Stimulated activated CD8-positive, alpha-beta memory T cell treated with anti-CD3 and anti-CD28 coated beads, Interleukin-7, amount 100 ng/mL, for 24 hours (primary cell): ENCODE measurements around the gene C9orf78.
"Not testable (repeated sequence)": the region's sequence is repeated elsewhere in the genome, so short reads cannot be mapped to it uniquely, and the experiment has no call there.

ENCODE experiments used
- DNase-seq: peaks from one replicate; pipeline ENCODE4 v3.0.0-alpha.2; 2020; ENCODE audit warnings: low read depth

Gene C9orf78

GRCh38 chr9:129811967-129812363 lies 23.1 kb downstream of the C9orf78 start:
- no peak for DNase-seq

DNA sequence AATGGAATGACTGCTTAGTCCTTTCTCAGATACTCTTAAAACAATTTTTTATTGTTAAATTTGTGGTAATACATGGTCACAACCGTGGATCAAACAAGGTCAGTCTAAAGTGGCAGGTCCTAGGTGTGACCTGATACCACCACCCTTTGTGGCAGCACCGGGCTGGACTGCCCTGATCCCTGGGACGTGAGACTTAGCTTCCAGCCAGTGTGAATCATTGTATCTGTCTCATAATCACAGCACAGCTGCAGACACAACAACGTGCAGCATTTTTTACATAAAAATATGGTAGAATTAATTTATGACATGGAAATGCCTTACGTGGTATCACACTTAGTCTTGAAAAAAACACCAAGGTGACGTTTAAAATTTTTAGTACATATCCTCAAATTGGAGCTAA lies 24.3 kb downstream of the C9orf78 start:
- no peak for DNase-seq

- no peak for DNase-seq
Observed at GRCh38 chr9:129810116-129810515, 25.0 kb downstream of the C9orf78 start.

DNA sequence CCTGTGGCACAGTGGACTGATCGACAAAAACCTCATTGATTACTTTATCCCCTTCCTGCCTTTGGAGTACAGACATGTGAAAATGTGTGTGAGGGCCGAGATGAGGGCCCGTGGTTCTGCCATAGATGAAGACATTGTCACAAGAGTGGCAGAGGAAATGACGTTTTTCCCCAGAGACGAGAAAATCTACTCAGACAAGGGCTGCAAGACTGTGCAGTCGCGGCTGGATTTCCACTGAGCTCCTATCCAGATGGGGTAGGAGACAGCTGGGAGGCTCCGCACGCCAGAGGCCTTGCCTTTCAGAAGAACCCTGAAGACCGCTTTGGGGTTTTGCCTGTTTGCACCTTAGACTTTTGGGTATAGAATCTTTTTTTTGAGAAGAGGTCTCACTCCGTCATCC lies 25.7 kb downstream of the C9orf78 start:
- no peak for DNase-seq

- DNase-seq: no peak
Observed at GRCh38 chr9:129806061-129806460, 29.0 kb downstream of the C9orf78 start.

DNA sequence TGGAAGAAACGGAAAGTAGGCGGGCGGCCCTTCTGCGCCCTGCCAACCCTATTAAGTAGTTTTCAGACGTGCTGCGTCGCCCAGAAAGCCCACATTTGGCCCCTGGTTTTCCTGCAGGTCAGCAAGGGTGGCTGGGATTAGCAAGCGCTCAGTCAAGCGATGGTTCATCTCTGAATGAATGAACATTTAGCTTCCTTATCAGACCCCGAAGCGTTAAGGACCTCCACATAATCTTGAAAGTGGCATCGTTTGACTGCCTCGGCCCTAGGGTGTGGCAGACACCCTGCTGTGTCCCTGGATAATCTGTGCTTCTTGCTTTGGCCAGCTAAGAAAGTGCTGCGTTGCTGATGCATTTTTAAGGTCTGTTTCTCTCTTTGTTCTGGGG lies 31.4 kb downstream of the C9orf78 start:
- DNase-seq: no peak

GRCh38 chr9:129802833-129803675 lies 32.0 kb downstream of the C9orf78 start, which contains the start of gene TOR1B:
TOR1B (plus strand) TSS chr9:129803184; CDS start chr9:129803213, 29 bp downstream.
- peak; percentile 87 for DNase-seq

DNA sequence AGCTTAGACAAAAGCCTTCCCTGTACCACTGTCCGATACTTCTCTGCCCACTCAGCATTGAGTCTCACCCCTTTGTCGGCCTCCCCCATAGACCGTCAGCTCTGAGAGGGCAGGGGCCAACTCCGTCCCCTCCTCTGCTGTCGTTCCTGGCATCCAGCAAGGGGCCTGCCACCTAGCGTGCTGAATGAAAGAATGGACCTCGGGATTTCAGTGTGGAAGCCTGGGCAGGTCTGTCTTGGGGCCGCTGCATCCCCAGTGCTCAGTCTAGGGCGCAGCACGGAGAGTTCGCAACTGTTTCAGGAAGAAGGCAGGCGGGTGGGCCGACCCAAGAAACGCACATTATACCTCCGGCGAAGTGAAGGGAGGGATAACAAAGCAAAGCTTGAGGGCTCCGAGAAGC lies 33.6 kb downstream of the C9orf78 start:
- DNase-seq: no peak

- no peak for DNase-seq
Observed at GRCh38 chr9:129798973-129799372, 36.1 kb downstream of the C9orf78 start.

GRCh38 chr9:129796029-129796428 lies 39.0 kb downstream of the C9orf78 start:
- not testable (repeated sequence) for DNase-seq

- DNase-seq: no peak
Observed at GRCh38 chr9:129794549-129794948, 40.5 kb downstream of the C9orf78 start.

- DNase-seq: no peak
Observed at GRCh38 chr9:129786481-129786880, 48.6 kb downstream of the C9orf78 start.

DNA sequence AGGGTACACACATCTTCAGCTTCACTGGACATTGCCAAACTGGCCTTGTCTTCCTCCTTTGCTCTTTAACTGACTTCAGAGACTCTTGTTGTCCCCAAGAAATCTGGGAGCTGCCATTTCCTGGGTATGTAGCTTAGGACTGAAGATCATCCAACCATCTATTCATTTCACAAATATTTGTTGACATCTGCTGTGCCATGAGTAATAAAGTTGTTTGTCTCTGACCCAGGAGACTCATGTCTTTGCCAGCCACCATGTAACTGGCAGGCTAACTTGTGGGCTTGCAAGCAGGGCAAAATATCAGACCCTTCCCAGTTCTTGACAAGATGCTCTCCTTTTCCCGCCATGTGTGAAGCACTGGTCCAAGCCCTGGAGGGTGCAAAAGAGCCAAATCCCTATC lies 49.2 kb downstream of the C9orf78 start:
- no peak for DNase-seq

DNA sequence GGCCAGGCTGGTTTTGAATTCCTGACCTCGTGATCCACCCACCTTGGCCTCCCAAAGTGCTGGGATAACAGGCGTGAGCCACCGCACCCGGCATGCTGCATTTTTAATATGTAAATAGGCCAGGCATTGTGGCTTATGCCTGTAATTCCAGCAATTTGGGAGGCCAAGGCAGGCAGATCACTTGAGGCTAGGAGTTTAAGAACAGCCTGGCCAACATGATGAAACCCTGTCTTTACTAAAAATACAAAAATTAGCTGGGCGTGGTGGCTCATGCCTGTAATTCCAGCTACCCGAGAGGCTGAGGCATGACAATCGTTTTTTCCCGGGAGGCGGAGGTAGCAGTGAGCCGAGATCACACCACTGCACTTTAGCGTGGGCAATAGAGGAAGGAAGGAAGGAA lies 50.1 kb downstream of the C9orf78 start:
- DNase-seq: not testable (repeated sequence)

GRCh38 chr9:129783516-129784361 lies 51.3 kb downstream of the C9orf78 start:
- DNase-seq: peak; percentile 43

GRCh38 chr9:129781981-129782380 lies 53.1 kb downstream of the C9orf78 start:
- no peak for DNase-seq

DNA sequence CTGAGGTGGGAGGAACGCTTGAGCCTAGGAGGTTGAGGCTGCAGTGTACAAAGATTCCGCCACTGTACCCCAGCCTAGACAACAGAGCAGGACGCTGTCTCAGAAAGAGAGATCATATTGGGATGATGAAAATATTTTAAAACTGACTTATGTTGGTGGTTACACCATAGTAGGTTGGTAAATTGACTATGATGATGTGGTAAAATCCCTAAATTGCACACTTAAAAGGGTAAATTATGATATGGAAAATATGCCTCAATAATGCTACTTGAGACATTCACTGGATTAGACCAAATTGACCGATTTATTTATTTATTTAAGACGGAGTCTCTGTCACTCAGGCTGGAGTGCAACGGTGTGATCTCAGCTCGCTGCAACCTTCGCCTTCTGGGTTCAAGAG lies 53.9 kb downstream of the C9orf78 start:
- DNase-seq: no peak

DNA sequence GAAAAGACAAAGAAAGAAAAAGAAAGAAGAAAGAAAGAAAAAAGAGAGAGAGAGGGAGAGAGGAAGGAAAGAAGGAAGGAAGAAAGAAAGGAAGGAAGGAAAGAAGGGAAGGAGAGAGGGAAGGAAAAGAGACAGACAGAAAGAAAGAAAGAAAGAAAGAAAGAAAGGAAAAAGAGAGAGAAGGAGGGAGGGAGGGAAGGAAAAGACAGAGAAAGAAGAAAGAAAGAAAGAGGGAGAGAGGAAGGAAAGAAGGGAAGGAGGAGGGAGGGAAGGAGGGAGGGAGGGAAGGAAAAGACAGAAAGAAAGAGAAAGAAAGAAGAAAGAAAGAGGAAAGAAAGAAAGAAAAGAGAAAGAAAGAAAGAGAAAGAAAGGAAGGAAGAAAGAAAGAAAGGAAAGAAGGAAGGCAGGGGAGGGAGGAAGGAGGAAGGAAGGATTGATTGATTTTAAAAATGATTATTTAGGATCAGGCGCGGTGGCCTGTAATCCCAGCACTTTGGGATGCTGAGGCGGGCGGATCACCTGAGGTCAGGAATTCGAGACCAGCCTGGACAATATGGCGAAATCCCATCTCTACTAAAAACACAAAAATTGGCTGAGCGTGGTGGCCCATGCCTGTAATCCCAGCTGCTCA lies 55.4 kb downstream of the C9orf78 start:
- no peak for DNase-seq

- DNase-seq: no peak
Observed at GRCh38 chr9:129778469-129778868, 56.6 kb downstream of the C9orf78 start.

DNA sequence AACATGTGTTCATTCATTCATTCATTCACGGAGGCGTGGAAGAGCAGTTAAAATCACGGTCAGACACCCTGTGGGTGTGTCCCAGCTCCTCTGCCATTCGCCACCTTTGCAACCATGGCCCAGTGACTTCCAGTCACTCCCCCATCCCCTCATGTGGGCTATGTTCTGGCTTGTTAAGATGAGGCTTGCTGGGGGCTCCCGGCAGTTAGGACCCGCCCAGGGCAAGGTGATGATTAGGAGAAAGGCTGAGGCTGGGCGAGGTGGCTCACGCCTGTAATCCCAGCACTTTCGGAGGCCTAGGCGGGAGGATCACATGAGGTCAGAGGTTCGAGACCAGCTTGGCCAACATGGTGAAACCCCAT lies 57.3 kb downstream of the C9orf78 start:
- DNase-seq: no peak
